Karpas-422 (cell line): ENCODE data around the gene SMIM17. TPM values are rescaled to one million over a fixed set of nuclear protein-coding genes. Genes with fewer than 3 reads are reported as not detected.

ENCODE experiments used
- DNase-seq: peaks from one replicate; pipeline ENCODE4 v3.0.0-alpha.2; 2015
- H2AFZ ChIP-seq: fragments of 200-600 bp; sonication (generic); 2 replicates; pipeline ENCODE4 v1.6.1; 2014; ENCODE audit warnings: antibody characterized with exemption, low read length, mixed read lengths
- H3K27ac ChIP-seq: fragments of 200-600 bp; sonication (generic); 2 replicates; pipeline ENCODE4 v1.5.1; 2014; ENCODE audit warnings: mild to moderate bottlenecking, low read length, moderate library complexity
- H3K27me3 ChIP-seq: fragments of 200-600 bp; sonication (generic); 2 replicates; pipeline ENCODE4 v1.6.1; 2014; ENCODE audit warnings: low read length, mixed read lengths
- H3K36me3 ChIP-seq: fragments of 200-600 bp; sonication (generic); 2 replicates; pipeline ENCODE4 v1.6.1; 2014; ENCODE audit warnings: low read length, mixed read lengths; ENCODE audit not compliant: insufficient read depth
- H3K4me1 ChIP-seq: fragments of 200-600 bp; sonication (generic); 2 replicates; pipeline ENCODE4 v1.6.1; 2014; ENCODE audit warnings: mild to moderate bottlenecking, low read length, mixed read lengths
- H3K4me2 ChIP-seq: fragments of 200-600 bp; sonication (generic); 2 replicates; pipeline ENCODE4 v1.6.1; 2014; ENCODE audit warnings: low read length, low read depth, mild to moderate bottlenecking; ENCODE audit not compliant: poor library complexity, severe bottlenecking
- H3K4me3 ChIP-seq: fragments of 200-600 bp; sonication (generic); 2 replicates; pipeline ENCODE4 v1.5.1; 2014; ENCODE audit warnings: mild to moderate bottlenecking, antibody characterized with exemption, low read length, mixed read lengths
- H3K79me2 ChIP-seq: fragments of 200-600 bp; sonication (generic); 2 replicates; pipeline ENCODE4 v1.6.1; 2014; ENCODE audit warnings: mild to moderate bottlenecking, low read length, mixed read lengths
- H3K9ac ChIP-seq: fragments of 200-600 bp; sonication (generic); 2 replicates; pipeline ENCODE4 v1.6.0; 2014; ENCODE audit warnings: low read length
- H3K9me2 ChIP-seq: fragments of 200-600 bp; sonication (generic), shearing (Covaris generic); replicated peaks from 2 replicates; pipeline ENCODE4 v1.6.0; 2014; ENCODE audit warnings: mild to moderate bottlenecking, low read length, moderate library complexity; ENCODE audit not compliant: insufficient read depth
- H3K9me3 ChIP-seq: fragments of 300-700, 200-600 bp; sonication (generic); 2 replicates; pipeline ENCODE4 v1.6.1; 2014; ENCODE audit warnings: low read length, mixed read lengths
- H4K20me1 ChIP-seq: fragments of 200-600 bp; sonication (generic); 2 replicates; pipeline ENCODE4 v1.6.1; 2014; ENCODE audit warnings: mild to moderate bottlenecking, antibody characterized with exemption, low read length, low read depth; ENCODE audit not compliant: insufficient read depth
- total RNA-seq: library from RNA; depleted of rRNA; stranded (reverse); fragments of >200 nt; shearing (Covaris generic); gene quantifications from 2 replicates; pipeline ENCODE4 v1.2.3, GENCODE V29; 2014; ENCODE audit warnings: low replicate concordance; rRNA removed

The SMIM17 gene
- total RNA-seq, result 0.19 and 0.32 TPM in 2 replicates

- Histone ChIP-seq H3K79me2 (no peaks in the 10 kb centered on the region), H3K36me3 (no peaks in the 10 kb centered on the region), H3K27ac (no peak within 1 kb of the TSS), H3K9ac (no peak within 1 kb of the TSS), H3K4me2 (no peak within 1 kb of the TSS), H3K4me3 (no peak within 1 kb of the TSS), H3K9me2 (no peaks in the 10 kb centered on the region), H3K9me3 (peaks cover 58% of the 10 kb centered on the region), H2AFZ (no peak within 1 kb of the TSS), H4K20me1 (no peaks in the 10 kb centered on the region), H3K4me1 (no peaks in the 10 kb centered on the region), H3K27me3 (no peaks in the 10 kb centered on the region)
- no peak for DNase-seq
These were observed at the start of gene SMIM17 for GRCh38 chr19:56642711-56643459. Gene SMIM17 (plus strand): TSS chr19:56643159. CDS start chr19:56645668, 2,509 bp downstream.

GRCh38 chr19:56594446-56594782 is 48.5 kb upstream of the SMIM17 start:
- Histone ChIP-seq H3K4me2 (peak overlapping the region; percentile 82), H3K9ac (peak overlapping the region; percentile 86), H3K27ac (no peak overlapping the region), H3K4me1 (peaks cover 12% of the 10 kb centered on the region), H3K27me3 (no peaks in the 10 kb centered on the region), H2AFZ (peak overlapping the region; percentile 66; the same call in 1 of the 2 replicates), H3K9me2 (no peaks in the 10 kb centered on the region), H3K9me3 (peaks cover 31% of the 10 kb centered on the region), H4K20me1 (no peaks in the 10 kb centered on the region), H3K4me3 (peak overlapping the region; percentile 96), H3K36me3 (peaks cover 19% of the 10 kb centered on the region), H3K79me2 (peaks cover 43% of the 10 kb centered on the region)
- DNase-seq, result no peak

- peak; percentile 98 for DNase-seq
- H3K4me1 ChIP-seq, result peaks cover 12% of the 10 kb centered on the region
- no peak within 1 kb of the TSS for H3K27ac ChIP-seq
- H3K9me3 ChIP-seq, result peaks cover 29% of the 10 kb centered on the region
- H3K9me2 ChIP-seq, result no peaks in the 10 kb centered on the region
- H3K4me3 ChIP-seq, result peak within 1 kb of the TSS; percentile 96
- peak within 1 kb of the TSS; percentile 66 for H2AFZ ChIP-seq
- H3K79me2 ChIP-seq, result peaks cover 43% of the 10 kb centered on the region
- peak within 1 kb of the TSS; percentile 82 for H3K4me2 ChIP-seq
- peaks cover 19% of the 10 kb centered on the region for H3K36me3 ChIP-seq
- no peaks in the 10 kb centered on the region for H3K27me3 ChIP-seq
- peak within 1 kb of the TSS; percentile 86 for H3K9ac ChIP-seq
- no peaks in the 10 kb centered on the region for H4K20me1 ChIP-seq
These were observed 48.0 kb upstream of the SMIM17 start, which contains the start of gene ZNF71 for GRCh38 chr19:56594783-56595547. Gene ZNF71 (plus strand): TSS chr19:56595302. CDS start chr19:56601559, 6,257 bp downstream.

GRCh38 chr19:56595548-56595899 is 47.4 kb upstream of the SMIM17 start:
- Histone ChIP-seq H4K20me1 (no peaks in the 10 kb centered on the region), H2AFZ (peak overlapping the region; percentile 66; the same call in 1 of the 2 replicates), H3K9me3 (peaks cover 25% of the 10 kb centered on the region), H3K27me3 (no peaks in the 10 kb centered on the region), H3K36me3 (peaks cover 21% of the 10 kb centered on the region), H3K4me1 (peaks cover 12% of the 10 kb centered on the region), H3K4me3 (peak overlapping the region; percentile 96), H3K9ac (peak overlapping the region; percentile 86), H3K27ac (no peak overlapping the region), H3K79me2 (peaks cover 46% of the 10 kb centered on the region), H3K9me2 (no peaks in the 10 kb centered on the region), H3K4me2 (peak overlapping the region; percentile 82)
- DNase-seq, result no peak

GRCh38 chr19:56596676-56597075 is 46.3 kb upstream of the SMIM17 start:
- H4K20me1 ChIP-seq, result no peaks in the 10 kb centered on the region
- peak overlapping the region; percentile 96 for H3K4me3 ChIP-seq
- peaks cover 32% of the 10 kb centered on the region for H3K36me3 ChIP-seq
- no peaks in the 10 kb centered on the region for H3K9me2 ChIP-seq
- DNase-seq, result no peak
- no peak overlapping the region for H2AFZ ChIP-seq
- H3K27ac ChIP-seq, result no peak overlapping the region
- no peaks in the 10 kb centered on the region for H3K27me3 ChIP-seq
- peaks cover 12% of the 10 kb centered on the region for H3K4me1 ChIP-seq
- peaks cover 57% of the 10 kb centered on the region for H3K79me2 ChIP-seq
- H3K9ac ChIP-seq, result peak overlapping the region; percentile 86; the same call in 1 of the 2 replicates
- H3K4me2 ChIP-seq, result peak overlapping the region; percentile 82
- peaks cover 31% of the 10 kb centered on the region for H3K9me3 ChIP-seq

GRCh38 chr19:56597696-56598095 is 45.3 kb upstream of the SMIM17 start:
- Histone ChIP-seq H4K20me1 (no peaks in the 10 kb centered on the region), H3K9me2 (no peaks in the 10 kb centered on the region), H3K27me3 (no peaks in the 10 kb centered on the region), H3K4me1 (peaks cover 12% of the 10 kb centered on the region), H3K79me2 (peaks cover 64% of the 10 kb centered on the region), H3K4me2 (no peak overlapping the region), H3K4me3 (no peak overlapping the region), H3K9me3 (peaks cover 38% of the 10 kb centered on the region), H2AFZ (no peak overlapping the region), H3K27ac (no peak overlapping the region), H3K36me3 (peaks cover 42% of the 10 kb centered on the region), H3K9ac (no peak overlapping the region)
- DNase-seq, result no peak

GRCh38 chr19:56601375-56601774 is 41.6 kb upstream of the SMIM17 start:
- Histone ChIP-seq H3K79me2 (peaks cover 86% of the 10 kb centered on the region), H3K4me2 (no peak overlapping the region), H3K36me3 (peaks cover 62% of the 10 kb centered on the region), H3K27me3 (no peaks in the 10 kb centered on the region), H2AFZ (no peak overlapping the region), H3K4me3 (no peak overlapping the region), H3K27ac (no peak overlapping the region), H3K9me2 (no peaks in the 10 kb centered on the region), H3K4me1 (peaks cover under 1% of the 10 kb centered on the region), H4K20me1 (no peaks in the 10 kb centered on the region), H3K9ac (no peak overlapping the region), H3K9me3 (peaks cover 68% of the 10 kb centered on the region)
- no peak for DNase-seq

GRCh38 chr19:56603829-56604228 is 39.1 kb upstream of the SMIM17 start:
- H3K27me3 ChIP-seq, result no peaks in the 10 kb centered on the region
- H2AFZ ChIP-seq, result no peak overlapping the region
- peaks cover 43% of the 10 kb centered on the region for H3K36me3 ChIP-seq
- H3K4me2 ChIP-seq, result no peak overlapping the region
- DNase-seq, result no peak
- H3K9ac ChIP-seq, result no peak overlapping the region
- no peaks in the 10 kb centered on the region for H3K9me2 ChIP-seq
- no peak overlapping the region for H3K27ac ChIP-seq
- H3K79me2 ChIP-seq, result peaks cover 85% of the 10 kb centered on the region
- H4K20me1 ChIP-seq, result no peaks in the 10 kb centered on the region
- peaks cover 67% of the 10 kb centered on the region for H3K9me3 ChIP-seq
- no peak overlapping the region for H3K4me3 ChIP-seq
- H3K4me1 ChIP-seq, result no peaks in the 10 kb centered on the region
